Endothelial cell of umbilical vein (primary cell): ENCODE data around the gene ADAM19. TPM values are rescaled to one million over a fixed set of nuclear protein-coding genes. Genes with fewer than 3 reads are reported as not detected.

Source experiments
- BruUV-seq: library from RNA; stranded (reverse); fragments of 400-500 nt; replicated peaks from 2 replicates; lab custom pipeline; 2021; lab: Mats Ljungman, UMichigan
- CTCF ChIA-PET: fragments of 300-600, 350-600 bp; sonication (Branson Sonifier 250); formaldehyde crosslinking; loops from one replicate; lab custom pipeline; 2021; ENCODE audit warnings: antibody characterized with exemption, inconsistent platforms; lab: Charles Lee
- POLR2A ChIA-PET: fragments of 300-600, 350-600 bp; sonication (Branson Sonifier 250); formaldehyde crosslinking; loops from one replicate; lab custom pipeline; 2021; ENCODE audit warnings: antibody characterized with exemption, inconsistent platforms; lab: Charles Lee
- DNase-seq: peaks from one replicate; pipeline ENCODE4 v3.0.0-alpha.2; 2011; ENCODE audit warnings: low read depth, low spot score
- FAIRE-seq: peaks from 2 replicates; lab custom pipeline; 2011; peaks lifted over from hg19 to GRCh38; lab: Jason Lieb, UNC
- H2AFZ ChIP-seq: 2 replicates; pipeline ENCODE4 v1.6.0; 2012; ENCODE audit warnings: low read depth, low read length, control low read depth, inconsistent platforms
- H3K27ac ChIP-seq: 2 replicates; pipeline ENCODE4 v1.5.1; 2011; ENCODE audit warnings: low read depth, mild to moderate bottlenecking, control low read depth, low read length, moderate library complexity; ENCODE audit not compliant: insufficient read depth
- H3K27me3 ChIP-seq, 2 experiments: 2 replicates each; pipeline versions ENCODE4 v1.6.0 to v1.6.1; 2011; ENCODE audit warnings: low read length in 2 of 2, mixed read lengths in 1 of 2; ENCODE audit not compliant: control insufficient read depth in 2 of 2, insufficient read depth in 2 of 2
- H3K36me3 ChIP-seq, 2 experiments: 2 replicates in 1 of 2; 3 replicates in 1 of 2; pipeline ENCODE4 v1.5.1; 2011; ENCODE audit warnings: low read length in 2 of 2, mild to moderate bottlenecking in 1 of 2, moderate library complexity in 1 of 2; ENCODE audit not compliant: control insufficient read depth in 2 of 2, insufficient read depth in 2 of 2; ENCODE audit errors: extremely low read depth in 1 of 2
- H3K4me1 ChIP-seq: 3 replicates; pipeline ENCODE4 v1.5.1; 2011; ENCODE audit warnings: mild to moderate bottlenecking, low read length; ENCODE audit not compliant: control insufficient read depth, insufficient read depth; ENCODE audit errors: extremely low read depth
- H3K4me2 ChIP-seq: 2 replicates; pipeline ENCODE4 v1.6.1; 2011; ENCODE audit warnings: low read length, control low read depth, mixed read lengths; ENCODE audit not compliant: insufficient read depth
- H3K4me3 ChIP-seq, 3 experiments: fragments of 200-600 bp in 1 of 3; sonication (generic), shearing (Covaris generic) in 1 of 3; replicated peaks in 1 of 3; 2 replicates each; pipeline ENCODE4 v1.5.1; 2011 to 2016; ENCODE audit warnings: control low read depth in 3 of 3, low read length in 3 of 3, mild to moderate bottlenecking in 2 of 3, inconsistent platforms in 1 of 3, low read depth in 1 of 3, moderate library complexity in 1 of 3; ENCODE audit not compliant: insufficient read depth in 1 of 3
- H3K79me2 ChIP-seq: 2 replicates; pipeline ENCODE4 v1.6.0; 2012; ENCODE audit warnings: low read length, inconsistent platforms; ENCODE audit not compliant: control insufficient read depth, insufficient read depth
- H3K9ac ChIP-seq: replicated peaks from 2 replicates; pipeline ENCODE3; 2011; ENCODE audit warnings: low read length, control low read depth; ENCODE audit not compliant: insufficient read depth; ENCODE audit errors: extremely low read depth
- H3K9me1 ChIP-seq: replicated peaks from 3 replicates; pipeline ENCODE4 v1.6.0; 2011; ENCODE audit warnings: mild to moderate bottlenecking, low read length; ENCODE audit not compliant: control insufficient read depth, insufficient read depth; ENCODE audit errors: extremely low read depth
- H3K9me3 ChIP-seq: replicated peaks from 2 replicates; pipeline ENCODE4 v1.5.1; 2012; ENCODE audit warnings: low read length, inconsistent platforms; ENCODE audit not compliant: control insufficient read depth, insufficient read depth
- H4K20me1 ChIP-seq: replicated peaks from 2 replicates; pipeline ENCODE3; 2011; ENCODE audit warnings: mild to moderate bottlenecking, low read length; ENCODE audit not compliant: control insufficient read depth, insufficient read depth; ENCODE audit errors: extremely low read depth
- EZH2 ChIP-seq: IDR thresholded peaks from 2 replicates; pipeline ENCODE4 v1.6.1; 2012; ENCODE audit warnings: borderline replicate concordance, low read depth, mild to moderate bottlenecking, moderate library complexity, low read length, inconsistent platforms; ENCODE audit not compliant: severe bottlenecking
- JUN ChIP-seq: IDR thresholded peaks from 2 replicates; pipeline ENCODE4 v1.6.1; 2011; ENCODE audit warnings: borderline replicate concordance, low read depth; ENCODE audit not compliant: insufficient read length, insufficient read depth
- dilution Hi-C: fragments of 300-500 bp; cut with MboI; formaldehyde crosslinking; loops from one replicate; pipeline ENCODE4 v1.15.0; 2019; ENCODE audit warnings: low sequenced_read_pairs; ENCODE audit not compliant: extremely low pct_ligation_motif_present
- intact Hi-C: fragments of 100-400 bp; cut with micrococcal nuclease; formaldehyde crosslinking; loops from one replicate; pipeline ENCODE4 v1.10.0; 2022
- polyA plus RNA-seq, 4 experiments: library from polyadenylated mRNA; depleted of rRNA in 3 of 4; stranded (reverse) in 3 of 4; unstranded in 1 of 4; fragments of >200 nt; gene quantifications; 2 replicates each; pipeline versions ENCODE4 v1.2.1 to v1.2.3, GENCODE V29; 2011 to 2012; ENCODE audit warnings: missing spikeins in 1 of 4
- total RNA-seq: library from RNA; stranded (reverse); gene quantifications from 2 replicates; pipeline ENCODE4 v1.2.3, GENCODE V29; 2021
- TF ChIP-seq, protein P1 (sequence below), 2 donors: IDR thresholded peaks; 1 replicate in 1 of 2; 2 replicates in 1 of 2; pipeline ENCODE4 v1.5.1; 2011; ENCODE audit warnings: low read length in 2 of 2, mild to moderate bottlenecking in 2 of 2, moderate library complexity in 2 of 2, control low read depth in 1 of 2, inconsistent platforms in 1 of 2, low read depth in 1 of 2; ENCODE audit not compliant: insufficient read depth in 1 of 2; ENCODE audit errors: extremely low read depth in 1 of 2
- TF ChIP-seq, protein P2 (sequence below): IDR thresholded peaks from 2 replicates; pipeline ENCODE4 v1.6.1; 2011; ENCODE audit not compliant: insufficient read depth, insufficient read length

ADAM19 gene
- total and polyA plus RNA-seq, 2 donors (not counting 3 experiments of a cell fraction or from before 2014, with no cell fraction given) = 10.0 to 22.6 TPM

DNA sequence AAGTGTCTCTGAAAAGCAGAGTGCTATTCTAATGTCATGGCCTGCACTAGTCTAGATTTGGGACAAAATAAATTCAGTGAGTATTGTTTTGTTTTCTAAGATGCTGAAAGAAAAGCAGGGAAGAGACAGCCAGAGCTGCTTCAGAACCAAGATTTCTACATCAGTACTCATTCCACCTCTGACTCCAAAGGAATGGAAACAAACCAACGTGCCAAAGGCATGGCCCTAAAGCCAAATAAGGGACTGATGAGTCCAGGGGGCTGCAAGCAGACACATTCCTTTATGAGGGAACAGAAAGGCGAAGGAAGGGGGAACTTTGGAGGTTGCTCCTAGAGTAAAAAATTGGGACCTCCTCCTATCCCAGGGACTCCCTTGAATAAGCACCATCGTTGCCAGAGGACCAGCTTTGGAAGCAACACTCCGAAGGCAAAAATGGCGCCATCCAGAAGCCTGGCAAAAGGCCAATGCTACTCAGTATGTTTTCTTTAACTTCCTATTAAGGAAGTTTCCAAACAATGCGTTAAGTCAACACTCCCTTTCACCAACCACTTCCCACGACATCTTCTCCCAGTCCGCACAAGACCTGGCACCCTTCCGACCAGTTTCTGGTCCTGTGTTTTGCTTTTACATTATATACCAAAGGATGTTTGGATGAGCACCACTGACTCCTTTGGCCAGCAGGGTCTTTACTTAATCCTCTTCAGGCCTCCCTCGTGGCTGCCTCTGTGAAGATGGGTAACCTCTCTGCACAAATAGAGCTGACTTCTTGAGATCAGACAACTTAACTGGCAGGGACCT, 31.6 kb downstream of the ADAM19 start:
- Histone ChIP-seq H3K4me2 (no peak overlapping the region), H3K9me3 (no peaks in the 10 kb centered on the region), H3K4me1 (peaks cover 20% of the 10 kb centered on the region), H4K20me1 (no peaks in the 10 kb centered on the region), H3K4me3 (no peak overlapping the region), H3K36me3 (no peaks in the 10 kb centered on the region), H3K27ac (no peak overlapping the region), H3K27me3 (no peaks in the 10 kb centered on the region), H3K79me2 (no peaks in the 10 kb centered on the region), H2AFZ (no peak overlapping the region), H3K9ac (no peak overlapping the region), H3K9me1 (no peaks in the 10 kb centered on the region)
- TF ChIP-seq JUN (no peak), EZH2 (no peak)
- TF ChIP-seq, protein P1, sequence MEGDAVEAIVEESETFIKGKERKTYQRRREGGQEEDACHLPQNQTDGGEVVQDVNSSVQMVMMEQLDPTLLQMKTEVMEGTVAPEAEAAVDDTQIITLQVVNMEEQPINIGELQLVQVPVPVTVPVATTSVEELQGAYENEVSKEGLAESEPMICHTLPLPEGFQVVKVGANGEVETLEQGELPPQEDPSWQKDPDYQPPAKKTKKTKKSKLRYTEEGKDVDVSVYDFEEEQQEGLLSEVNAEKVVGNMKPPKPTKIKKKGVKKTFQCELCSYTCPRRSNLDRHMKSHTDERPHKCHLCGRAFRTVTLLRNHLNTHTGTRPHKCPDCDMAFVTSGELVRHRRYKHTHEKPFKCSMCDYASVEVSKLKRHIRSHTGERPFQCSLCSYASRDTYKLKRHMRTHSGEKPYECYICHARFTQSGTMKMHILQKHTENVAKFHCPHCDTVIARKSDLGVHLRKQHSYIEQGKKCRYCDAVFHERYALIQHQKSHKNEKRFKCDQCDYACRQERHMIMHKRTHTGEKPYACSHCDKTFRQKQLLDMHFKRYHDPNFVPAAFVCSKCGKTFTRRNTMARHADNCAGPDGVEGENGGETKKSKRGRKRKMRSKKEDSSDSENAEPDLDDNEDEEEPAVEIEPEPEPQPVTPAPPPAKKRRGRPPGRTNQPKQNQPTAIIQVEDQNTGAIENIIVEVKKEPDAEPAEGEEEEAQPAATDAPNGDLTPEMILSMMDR (IDR thresholded peaks at IDR 0.05; ENCODE audit: extremely low read depth in 1 of 2, insufficient read depth in 1 of 2, low read depth in 1 of 2, low read length in 2 of 2) = no peak
- TF ChIP-seq, protein P2, sequence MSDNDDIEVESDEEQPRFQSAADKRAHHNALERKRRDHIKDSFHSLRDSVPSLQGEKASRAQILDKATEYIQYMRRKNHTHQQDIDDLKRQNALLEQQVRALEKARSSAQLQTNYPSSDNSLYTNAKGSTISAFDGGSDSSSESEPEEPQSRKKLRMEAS = no peak
- dilution Hi-C loops (no loop called here), intact Hi-C loops (no loop called here)
- FAIRE-seq = no peak
- CTCF ChIA-PET = interaction anchor here (1.5 kb wide), 1 partner anchor 10 kb away, joined by 4 read pairs; no protein-coding TSS in a partner anchor
- no TSS peak for BruUV-seq
- DNase-seq = peak; percentile 65
- POLR2A ChIA-PET = no interaction called here
